PFSK-1 (cell line): ENCODE results near the gene DYNLT4.

ENCODE experiments used
- FOXP2 ChIP-seq: optimal IDR thresholded peaks from 2 replicates; pipeline ENCODE3; 2011; ENCODE audit warnings: borderline replicate concordance, control low read depth, inconsistent platforms; ENCODE audit not compliant: insufficient read depth; ENCODE audit errors: extremely low read length, extremely low read depth
- POLR2AphosphoS5 ChIP-seq: IDR thresholded peaks from 2 replicates; pipeline ENCODE4 v1.6.1; 2012; ENCODE audit warnings: low read depth, mild to moderate bottlenecking, control low read depth, low read length, moderate library complexity
- SIN3A ChIP-seq: IDR thresholded peaks from 2 replicates; pipeline ENCODE4 v1.6.1; 2012; ENCODE audit warnings: mild to moderate bottlenecking, low read length, moderate library complexity, borderline replicate concordance; ENCODE audit not compliant: insufficient read depth
- TAF1 ChIP-seq: IDR thresholded peaks from 2 replicates; pipeline ENCODE4 v1.6.1; 2012; ENCODE audit warnings: low read length, control low read depth, borderline replicate concordance; ENCODE audit not compliant: insufficient read depth
- TF ChIP-seq, protein P1 (sequence below), 2 experiments: IDR thresholded peaks; 2 replicates each; pipeline versions ENCODE4 v1.6.1 to v1.8.0; 2011 to 2012; ENCODE audit warnings: low read depth in 2 of 2, low read length in 2 of 2, control low read depth in 1 of 2, inconsistent platforms in 1 of 2, mild to moderate bottlenecking in 1 of 2, moderate library complexity in 1 of 2; ENCODE audit not compliant: insufficient read depth in 1 of 2

- TF ChIP-seq POLR2AphosphoS5 (peak; percentile 98), SIN3A (peak; percentile 76; the same call in 1 of the 2 replicates), TAF1 (peak; percentile 55; the same call in 1 of the 2 replicates), FOXP2 (no peak)
- TF ChIP-seq, protein P1, sequence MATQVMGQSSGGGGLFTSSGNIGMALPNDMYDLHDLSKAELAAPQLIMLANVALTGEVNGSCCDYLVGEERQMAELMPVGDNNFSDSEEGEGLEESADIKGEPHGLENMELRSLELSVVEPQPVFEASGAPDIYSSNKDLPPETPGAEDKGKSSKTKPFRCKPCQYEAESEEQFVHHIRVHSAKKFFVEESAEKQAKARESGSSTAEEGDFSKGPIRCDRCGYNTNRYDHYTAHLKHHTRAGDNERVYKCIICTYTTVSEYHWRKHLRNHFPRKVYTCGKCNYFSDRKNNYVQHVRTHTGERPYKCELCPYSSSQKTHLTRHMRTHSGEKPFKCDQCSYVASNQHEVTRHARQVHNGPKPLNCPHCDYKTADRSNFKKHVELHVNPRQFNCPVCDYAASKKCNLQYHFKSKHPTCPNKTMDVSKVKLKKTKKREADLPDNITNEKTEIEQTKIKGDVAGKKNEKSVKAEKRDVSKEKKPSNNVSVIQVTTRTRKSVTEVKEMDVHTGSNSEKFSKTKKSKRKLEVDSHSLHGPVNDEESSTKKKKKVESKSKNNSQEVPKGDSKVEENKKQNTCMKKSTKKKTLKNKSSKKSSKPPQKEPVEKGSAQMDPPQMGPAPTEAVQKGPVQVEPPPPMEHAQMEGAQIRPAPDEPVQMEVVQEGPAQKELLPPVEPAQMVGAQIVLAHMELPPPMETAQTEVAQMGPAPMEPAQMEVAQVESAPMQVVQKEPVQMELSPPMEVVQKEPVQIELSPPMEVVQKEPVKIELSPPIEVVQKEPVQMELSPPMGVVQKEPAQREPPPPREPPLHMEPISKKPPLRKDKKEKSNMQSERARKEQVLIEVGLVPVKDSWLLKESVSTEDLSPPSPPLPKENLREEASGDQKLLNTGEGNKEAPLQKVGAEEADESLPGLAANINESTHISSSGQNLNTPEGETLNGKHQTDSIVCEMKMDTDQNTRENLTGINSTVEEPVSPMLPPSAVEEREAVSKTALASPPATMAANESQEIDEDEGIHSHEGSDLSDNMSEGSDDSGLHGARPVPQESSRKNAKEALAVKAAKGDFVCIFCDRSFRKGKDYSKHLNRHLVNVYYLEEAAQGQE (IDR thresholded peaks at IDR 0.05; ENCODE audit: insufficient read depth in 1 of 2, low read depth in 2 of 2, low read length in 2 of 2) = no peak
Observed at GRCh38 chr1:44819608-44820327, 12.6 kb upstream of the DYNLT4 start.
